H54 (cell line): ENCODE measurements around the gene SPINT1.
"Not testable (repeated sequence)": the region's sequence is repeated elsewhere in the genome, so short reads cannot be mapped to it uniquely, and the experiment has no call there.

Source experiments
- DNase-seq: peaks from one replicate; pipeline ENCODE4 v3.0.0; 2011; ENCODE audit warnings: low spot score, mixed read lengths; ENCODE audit not compliant: insufficient read length
- FAIRE-seq: peaks from 3 replicates; lab custom pipeline; 2011; peaks lifted over from hg19 to GRCh38; lab: Jason Lieb, UNC
- POLR2A ChIP-seq: IDR thresholded peaks from 2 replicates; pipeline ENCODE4 v1.6.1; 2011; ENCODE audit warnings: low read depth, mild to moderate bottlenecking, low read length

Gene SPINT1

DNA sequence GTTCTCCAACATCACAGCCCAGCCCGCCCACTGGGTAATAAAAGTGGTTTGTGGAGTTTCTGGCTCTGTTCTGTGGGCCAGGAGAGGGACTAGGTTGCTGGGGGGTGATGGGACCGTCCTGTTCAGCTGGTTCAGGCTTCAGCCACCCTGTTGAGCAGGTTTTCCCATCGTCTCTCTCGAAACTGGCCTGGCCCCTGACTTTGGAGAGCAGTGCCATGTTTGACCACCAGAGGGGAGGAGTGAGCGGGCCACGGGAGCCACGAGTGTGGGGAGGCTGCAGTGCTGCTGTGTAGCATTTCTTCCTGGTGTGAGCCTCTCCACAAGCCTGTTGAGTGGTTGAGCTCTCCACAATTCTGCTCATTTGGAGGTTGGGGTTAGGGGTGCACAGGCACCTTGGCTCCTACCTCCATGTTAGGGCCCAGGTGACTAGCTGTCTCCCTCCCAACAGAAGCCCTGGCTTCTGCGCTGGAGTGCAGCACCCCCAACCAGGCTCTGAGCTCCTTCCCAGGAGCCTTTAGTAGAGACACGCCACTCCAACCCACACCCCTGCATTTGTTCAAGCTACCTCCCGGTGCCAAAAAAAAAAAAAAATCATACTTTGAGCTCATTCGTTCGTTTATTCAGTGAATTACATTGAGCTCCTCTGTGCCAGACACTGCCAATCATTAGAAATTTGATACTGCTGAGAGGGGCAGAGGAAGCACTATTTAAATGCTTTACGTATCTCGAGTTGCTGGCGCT lies 13.9 kb downstream of the SPINT1 start:
- FAIRE-seq: peak; percentile 72
- TF ChIP-seq POLR2A: no peak
- DNase-seq: peak; percentile 89

DNA sequence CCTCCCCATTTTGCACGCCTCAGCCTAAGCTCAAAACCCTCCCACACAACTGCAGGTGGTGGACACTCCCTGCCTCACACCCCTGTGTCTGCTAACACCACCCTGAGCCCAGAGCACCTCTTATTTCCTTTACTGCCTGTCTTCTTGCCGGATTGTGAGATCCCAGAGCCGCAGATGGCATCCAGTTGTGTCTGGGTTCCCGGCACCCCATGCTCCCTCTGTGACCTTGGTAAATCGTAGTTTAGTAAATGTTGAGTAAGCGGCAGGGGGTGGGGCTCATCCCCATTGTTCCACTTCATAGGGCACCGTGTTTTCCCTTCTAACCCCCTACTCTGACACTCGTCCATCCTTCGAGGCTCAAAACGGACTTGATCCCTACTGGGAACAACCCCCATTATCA lies 14.9 kb downstream of the SPINT1 start:
- no peak for DNase-seq
- FAIRE-seq: no peak
- no peak for TF ChIP-seq POLR2A

DNA sequence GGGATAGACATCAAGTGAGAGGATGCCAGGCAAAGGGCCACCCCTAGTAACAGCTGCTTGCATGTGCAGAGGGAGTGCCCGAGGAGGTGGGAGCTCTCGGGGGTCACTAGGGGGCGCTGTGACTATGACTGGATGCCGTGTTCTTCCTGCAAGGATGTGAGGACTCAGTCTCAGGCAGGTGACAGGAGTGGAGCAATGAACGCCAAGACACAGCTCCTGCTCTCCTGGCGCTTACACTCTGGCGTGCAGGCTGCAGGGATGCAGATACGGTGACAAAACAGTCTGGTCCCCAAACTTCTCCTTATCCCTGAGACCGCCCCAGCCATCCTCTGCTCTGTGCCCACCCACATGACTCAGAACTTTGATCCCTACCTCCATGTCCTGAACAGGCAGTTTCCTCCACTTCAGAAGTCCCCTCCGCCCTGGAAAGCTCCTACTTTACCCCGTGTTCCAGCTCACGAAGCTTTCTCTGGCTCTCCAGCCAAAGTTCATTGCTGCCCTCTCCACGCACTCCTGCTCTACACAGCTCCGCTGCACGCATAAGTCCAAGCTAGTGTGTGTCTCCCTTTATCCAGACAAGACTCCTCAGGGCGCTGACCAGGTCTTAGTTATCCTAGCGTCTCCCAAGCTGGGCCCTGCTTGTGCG lies 15.5 kb downstream of the SPINT1 start:
- TF ChIP-seq POLR2A: no peak
- FAIRE-seq (peak; percentile 43), DNase-seq (peak; percentile 85)

DNA sequence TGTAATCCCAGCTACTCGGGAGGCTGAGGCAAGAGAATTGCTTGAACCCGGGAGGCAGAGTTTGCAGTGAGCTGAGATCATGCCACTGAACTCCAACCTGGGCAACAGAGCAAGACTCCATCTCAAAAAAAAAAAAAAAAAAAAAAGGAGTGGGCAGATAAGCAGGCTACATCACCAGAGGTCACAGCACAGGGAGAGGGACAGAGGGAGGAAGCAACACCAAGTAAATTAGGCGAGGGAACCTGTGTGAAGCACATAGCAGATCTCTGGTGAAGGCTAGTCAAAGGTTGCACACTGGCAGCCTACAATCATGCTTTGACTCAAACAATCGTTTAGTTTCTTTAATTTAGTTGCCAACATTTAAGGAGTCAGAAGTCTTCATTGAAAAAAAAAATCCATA lies 17.3 kb downstream of the SPINT1 start:
- DNase-seq, FAIRE-seq: not testable (repeated sequence)

DNA sequence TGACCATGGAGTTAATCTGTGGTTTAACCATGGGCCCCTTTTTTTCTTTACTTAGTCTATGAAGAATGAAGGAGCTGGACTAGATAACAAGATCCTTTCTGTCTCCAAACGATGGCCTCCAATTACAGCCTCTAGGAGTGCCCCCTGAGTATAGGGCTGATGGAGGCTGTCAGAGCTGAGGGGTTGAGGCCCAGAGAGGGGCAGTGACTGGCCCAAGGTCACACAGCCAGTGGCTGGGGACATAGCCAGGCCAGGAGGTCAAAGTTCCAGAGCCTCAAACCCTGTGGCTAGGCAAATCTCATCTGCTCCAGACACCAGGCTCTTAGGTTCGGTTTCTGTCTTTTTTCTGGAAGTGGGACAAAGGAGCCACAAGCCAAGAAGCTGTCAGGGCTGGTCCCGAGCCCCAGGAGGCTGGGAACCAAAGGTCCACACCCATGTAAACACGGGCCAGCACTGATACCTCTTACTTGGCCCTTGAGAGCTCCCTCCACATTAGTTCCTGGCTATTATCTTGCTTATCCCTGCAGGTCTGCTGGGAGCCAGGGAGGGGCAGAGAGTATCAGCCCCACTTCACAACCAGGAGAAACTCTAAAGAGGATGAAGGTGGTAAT lies 19.9 kb downstream of the SPINT1 start:
- DNase-seq (no peak), FAIRE-seq (no peak)
- TF ChIP-seq POLR2A: no peak

DNA sequence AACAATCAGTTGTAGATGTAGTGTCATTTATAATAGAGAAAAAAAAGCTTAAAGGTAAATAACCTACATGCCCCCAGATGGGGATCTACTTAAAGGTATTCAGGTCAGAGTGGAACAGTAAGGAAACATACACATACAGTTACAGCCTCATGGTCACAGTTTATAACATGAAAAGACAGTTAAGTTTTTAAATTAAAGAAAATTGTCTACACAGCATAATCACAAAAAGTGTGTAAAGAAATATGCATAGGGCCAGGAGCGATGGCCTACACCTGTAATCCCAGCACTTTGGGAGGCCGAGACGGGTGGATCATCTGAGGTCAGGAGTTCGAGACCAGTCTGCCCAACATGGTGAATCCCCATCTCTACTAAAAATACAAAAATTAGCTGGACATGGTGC lies 23.4 kb downstream of the SPINT1 start:
- no peak for DNase-seq
- no peak for FAIRE-seq

DNA sequence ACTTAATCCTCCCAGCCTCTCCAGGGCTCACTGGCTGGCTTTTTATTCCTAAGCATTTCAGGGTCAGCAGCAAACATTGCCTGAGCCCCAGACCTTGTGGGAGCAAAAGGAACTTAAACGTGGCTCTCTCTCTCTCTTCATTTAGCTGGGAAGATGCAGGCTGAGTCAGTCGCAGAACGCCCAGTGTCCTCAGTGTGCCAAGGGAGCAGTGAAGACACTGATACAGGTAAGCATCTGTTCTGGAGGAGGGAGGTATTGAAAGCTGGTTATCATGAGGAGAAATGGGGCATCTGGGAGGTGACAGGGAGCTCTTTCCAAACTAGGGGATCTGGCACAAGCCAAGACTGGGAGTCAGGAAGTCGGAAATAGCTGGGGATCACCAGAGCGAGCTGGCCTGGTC lies 25.8 kb downstream of the SPINT1 start:
- no peak for FAIRE-seq
- no peak for DNase-seq
- TF ChIP-seq POLR2A: no peak

More for the DNA sequence above, 23.4 kb downstream of the SPINT1 start:
- no peak for TF ChIP-seq POLR2A

DNA sequence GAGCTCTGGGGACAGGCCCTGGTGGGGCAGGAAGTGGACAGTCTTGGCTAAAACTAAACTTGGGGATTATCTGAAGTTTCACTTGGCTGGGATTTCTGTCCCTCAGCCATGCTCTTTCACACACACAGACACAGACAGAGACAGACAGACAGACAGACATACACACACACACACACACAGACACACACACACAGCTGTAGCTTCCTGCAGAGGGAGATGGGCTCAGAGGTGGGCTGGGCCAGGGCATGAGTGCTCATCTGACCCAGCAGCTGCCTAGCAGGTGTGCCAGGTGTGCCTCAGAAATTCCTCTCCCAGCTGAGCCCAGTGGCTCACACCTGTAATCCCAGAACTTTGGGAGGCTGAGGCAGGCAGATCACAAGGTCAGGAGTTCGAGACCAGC lies 26.9 kb downstream of the SPINT1 start:
- no peak for TF ChIP-seq POLR2A
- DNase-seq: no peak
- no peak for FAIRE-seq

DNA sequence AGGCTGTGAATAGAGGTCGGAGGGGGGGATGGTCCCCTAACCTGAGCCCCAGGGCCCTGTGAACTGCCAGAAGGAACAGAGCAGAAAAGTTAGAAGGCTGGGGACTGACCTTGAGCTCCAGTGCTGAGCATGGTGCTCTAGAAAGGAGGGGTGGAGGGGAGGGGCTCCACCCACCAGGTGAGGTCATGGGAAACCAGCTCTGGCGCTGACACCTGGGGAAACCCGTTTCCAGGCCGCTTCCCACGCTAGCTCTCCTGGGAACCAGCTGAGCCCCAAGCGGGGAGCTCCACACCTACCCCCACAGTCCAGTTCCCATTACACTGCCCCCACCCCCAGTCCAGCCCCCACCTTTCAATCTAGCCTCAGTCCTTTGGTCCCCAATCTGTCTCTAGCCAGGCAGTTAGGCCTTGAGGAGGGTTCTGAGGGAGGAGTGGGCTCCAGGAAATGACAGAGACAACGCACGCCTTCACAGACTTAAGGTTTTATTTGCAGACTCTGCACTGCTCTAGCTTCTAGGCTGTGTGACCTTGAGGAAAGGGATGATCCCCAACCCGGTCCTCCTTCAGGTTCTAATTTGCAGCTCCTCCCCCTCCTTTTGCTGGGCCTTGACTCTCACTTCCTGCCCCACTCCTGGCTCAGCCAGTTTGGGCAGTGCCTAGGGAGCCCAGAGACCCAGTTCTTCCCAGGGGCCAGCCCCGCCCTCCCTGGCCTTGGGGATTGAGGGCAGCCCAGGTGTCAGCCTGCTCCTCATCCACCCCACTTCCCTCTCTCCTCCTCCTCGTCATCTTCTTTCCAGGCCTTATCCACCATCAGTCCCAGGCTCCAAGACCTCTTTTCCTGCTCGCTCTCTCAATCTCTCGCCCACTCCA lies 28.1 kb downstream of the SPINT1 start:
- TF ChIP-seq POLR2A: no peak
- FAIRE-seq (no peak), DNase-seq (no peak)

DNA sequence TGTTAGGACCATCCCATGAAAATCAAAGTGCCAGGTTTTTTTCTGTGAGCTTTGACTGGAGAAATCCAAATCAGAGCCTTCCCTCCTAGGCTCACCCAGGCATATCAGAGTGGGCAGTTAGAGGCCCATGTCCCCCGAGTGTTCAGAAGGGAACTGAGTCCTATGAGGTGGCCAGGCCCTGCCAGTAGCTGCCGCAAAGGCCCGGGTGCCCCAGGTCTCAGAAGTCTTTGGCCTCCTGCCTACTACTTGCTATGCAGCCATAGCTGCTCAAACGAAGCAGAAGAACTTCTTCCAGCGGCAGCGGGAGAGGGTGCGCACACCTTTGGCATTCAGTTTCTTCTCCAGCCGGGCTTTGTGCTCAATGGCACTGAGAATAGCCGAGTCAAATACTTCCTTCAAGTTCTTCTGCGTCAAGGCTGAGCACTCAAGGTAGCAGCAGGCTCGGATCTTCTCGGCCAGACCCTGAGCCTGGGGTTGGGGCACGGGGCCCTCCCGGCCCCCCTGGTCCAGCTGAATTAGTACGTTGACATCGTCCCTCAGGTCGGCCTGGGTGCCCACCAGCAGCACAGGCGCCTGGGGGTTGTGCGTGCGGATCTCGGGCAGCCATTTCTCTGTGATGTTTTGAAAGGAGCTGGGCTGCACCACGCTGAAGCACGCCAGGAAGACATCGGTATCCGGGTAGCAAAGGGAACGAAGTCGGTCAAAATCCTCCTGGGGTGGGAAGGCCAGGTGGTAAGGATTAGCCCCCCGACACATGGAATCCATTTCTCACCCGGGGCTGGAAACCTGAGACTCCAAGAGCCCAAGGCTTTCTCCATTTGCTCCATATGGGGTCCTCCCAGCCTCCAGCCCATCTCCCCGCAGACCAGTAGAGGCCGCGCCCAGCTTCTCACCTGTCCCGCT lies 29.2 kb downstream of the SPINT1 start:
- DNase-seq: no peak
- no peak for FAIRE-seq
- TF ChIP-seq POLR2A: no peak

DNA sequence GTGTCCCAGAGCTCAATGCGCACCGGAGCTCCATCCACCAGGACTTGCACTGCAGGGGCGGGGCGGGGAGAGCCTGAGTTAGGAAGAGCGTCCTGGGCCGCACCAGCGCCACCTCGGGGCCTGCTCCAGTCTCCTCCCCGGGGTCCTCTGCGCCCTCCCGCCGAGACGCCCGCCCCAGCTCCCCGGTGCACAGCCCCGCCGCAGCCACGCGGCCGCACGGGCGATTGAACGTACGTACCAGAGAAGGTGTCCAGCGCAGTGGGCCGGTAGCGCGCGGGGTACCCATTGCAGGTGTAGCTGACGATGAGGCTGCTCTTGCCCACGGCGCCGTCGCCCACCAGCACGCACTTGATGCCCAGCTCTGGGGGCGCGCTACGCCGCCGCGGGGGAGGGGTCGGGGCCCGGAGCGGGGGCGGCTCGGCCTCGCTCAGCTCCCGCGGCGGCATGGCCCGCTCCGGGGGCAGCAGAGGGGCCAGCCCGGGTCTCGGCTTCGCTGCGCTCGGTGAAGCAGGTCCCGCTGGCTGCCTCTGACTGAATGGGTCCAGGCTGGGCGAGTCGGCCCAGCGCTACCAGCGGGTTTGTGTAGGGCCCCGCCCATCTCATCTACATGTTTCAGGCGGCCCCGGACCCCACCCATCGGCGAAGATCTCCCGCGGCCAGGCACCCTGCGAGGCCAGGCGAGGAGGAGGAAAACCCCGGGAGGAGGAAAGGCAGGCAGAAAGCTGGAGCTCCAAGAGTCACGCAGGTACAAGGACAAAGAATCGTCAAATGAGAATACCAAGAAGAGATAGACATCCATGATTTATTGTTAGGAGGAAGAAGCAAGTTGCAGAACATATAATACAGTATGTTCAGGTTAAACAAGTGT lies 30.1 kb downstream of the SPINT1 start, which contains the start of gene RHOV:
Gene RHOV, minus strand, starts transcription at position 541 of the 868 bp plus-strand sequence. Its CDS starts 95 bp downstream, at position 446.
- peak; percentile 30; the same call in 1 of the 2 replicates for TF ChIP-seq POLR2A
- peak; percentile 73 for DNase-seq
- FAIRE-seq: no peak

DNA sequence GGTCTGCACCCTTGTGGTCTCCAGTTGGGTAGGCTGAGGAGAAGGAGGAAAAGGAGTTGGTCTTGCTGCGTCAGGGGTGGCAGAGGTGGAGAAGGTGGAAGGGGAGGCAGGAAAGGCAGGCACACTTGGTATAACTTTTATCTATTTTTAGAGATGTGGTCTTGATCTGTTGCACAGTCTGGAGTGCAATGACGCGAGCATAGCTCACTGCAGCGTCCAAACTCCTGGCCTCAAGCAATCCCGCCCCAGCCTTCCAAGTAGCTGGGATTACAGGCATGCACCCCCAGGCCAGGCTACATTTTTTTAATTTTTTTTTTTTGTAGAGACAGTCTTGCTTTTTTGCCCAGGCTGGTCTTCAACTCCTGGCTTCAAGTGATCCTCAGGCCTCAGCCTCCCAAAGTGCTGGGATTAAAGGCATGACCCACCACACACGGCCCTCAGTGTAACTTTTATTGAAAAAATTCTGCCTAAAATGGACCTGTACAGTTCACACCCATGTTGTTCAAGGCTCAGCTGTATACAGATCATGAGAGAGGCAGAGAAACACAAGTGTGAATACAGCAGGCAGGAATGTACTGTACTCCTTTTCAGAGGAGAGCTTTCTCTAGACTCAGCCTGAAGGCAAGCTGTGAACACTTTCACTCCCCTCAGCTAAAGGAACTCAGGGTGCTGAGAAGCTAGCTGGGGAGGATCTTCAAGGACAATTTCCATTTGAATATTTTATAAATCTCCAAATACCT lies 32.3 kb downstream of the SPINT1 start:
- no peak for DNase-seq
- no peak for FAIRE-seq
- no peak for TF ChIP-seq POLR2A
